Pons (tissue), 1 donor: ENCODE measurements around the gene APLN.
A peak's percentile ranks its signal among the peaks of the same experiment; 100 is the strongest.

ENCODE experiments used
- DNase-seq: peaks from one replicate; pipeline ENCODE4 v3.0.0-alpha.2; 2016; ENCODE audit warnings: low spot score

APLN gene

GRCh38 chrX:129654652-129655546, at the start of gene APLN:
APLN (minus strand) TSS chrX:129654956; CDS start chrX:129654630, 326 bp downstream.
- DNase-seq: peak; percentile 46

- DNase-seq: no peak
These were observed 49.7 kb upstream of the APLN start for GRCh38 chrX:129704491-129704890.

GRCh38 chrX:129701624-129702069, 46.9 kb upstream of the APLN start:
- DNase-seq: peak; percentile 7

GRCh38 chrX:129700536-129700935, 45.8 kb upstream of the APLN start:
- no peak for DNase-seq

- no peak for DNase-seq
These were observed 43.4 kb upstream of the APLN start for GRCh38 chrX:129698150-129698549.

GRCh38 chrX:129697204-129697829, 42.6 kb upstream of the APLN start:
- no peak for DNase-seq

- DNase-seq: no peak
These were observed 41.9 kb upstream of the APLN start for GRCh38 chrX:129696463-129697155.

GRCh38 chrX:129695937-129696336, 41.2 kb upstream of the APLN start:
- no peak for DNase-seq

GRCh38 chrX:129695535-129695934, 40.8 kb upstream of the APLN start:
- no peak for DNase-seq

GRCh38 chrX:129694805-129695204, 40.0 kb upstream of the APLN start:
- no peak for DNase-seq

- no peak for DNase-seq
These were observed 38.6 kb upstream of the APLN start for GRCh38 chrX:129693354-129693753.

GRCh38 chrX:129690435-129690834, 35.7 kb upstream of the APLN start:
- DNase-seq: no peak

GRCh38 chrX:129689796-129690195, 35.0 kb upstream of the APLN start:
- DNase-seq: no peak

- no peak for DNase-seq
These were observed 33.3 kb upstream of the APLN start for GRCh38 chrX:129688097-129688496.

GRCh38 chrX:129686422-129686948, 31.7 kb upstream of the APLN start:
- peak; percentile 42 for DNase-seq

- no peak for DNase-seq
These were observed 28.2 kb upstream of the APLN start for GRCh38 chrX:129682979-129683378.

- DNase-seq: no peak
These were observed 25.1 kb upstream of the APLN start for GRCh38 chrX:129679901-129680300.

- DNase-seq: peak; percentile 28
These were observed 23.9 kb upstream of the APLN start for GRCh38 chrX:129678614-129679195.

- DNase-seq: no peak
These were observed 12.7 kb upstream of the APLN start for GRCh38 chrX:129667412-129667811.

GRCh38 chrX:129665916-129666644, 11.3 kb upstream of the APLN start:
- DNase-seq: no peak

GRCh38 chrX:129663171-129663570, 8.4 kb upstream of the APLN start:
- no peak for DNase-seq
